Medulla oblongata (tissue), 1 donor: ENCODE measurements around the gene AMZ1.
A peak's percentile ranks its signal among the peaks of the same experiment; 100 is the strongest.
"Not testable (repeated sequence)": the region's sequence is repeated elsewhere in the genome, so short reads cannot be mapped to it uniquely, and the experiment has no call there.

Experiments used
- DNase-seq: peaks from one replicate; pipeline ENCODE4 v3.0.0-alpha.2; 2015; ENCODE audit errors: extremely low spot score

The AMZ1 gene

DNA sequence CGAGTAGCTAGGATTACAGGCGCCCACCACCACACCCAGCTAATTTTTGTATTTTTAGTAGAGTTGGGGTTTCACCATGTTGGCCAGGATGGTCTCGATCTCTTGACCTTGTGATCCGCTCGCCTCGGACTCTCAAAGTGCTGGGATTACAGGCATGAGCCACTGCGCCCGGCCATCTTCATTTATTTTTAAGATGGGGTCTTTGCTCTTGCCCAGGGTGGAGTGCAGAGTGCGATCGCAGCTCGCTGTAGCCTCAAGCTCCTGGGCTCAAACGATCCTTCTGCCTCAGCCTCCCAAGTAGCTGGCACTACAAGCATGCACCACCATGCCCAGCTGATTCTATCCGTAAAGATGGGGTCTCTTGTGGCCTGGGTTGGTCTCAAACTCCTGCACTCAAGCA, 39.2 kb downstream of the AMZ1 start:
- not testable (repeated sequence) for DNase-seq

- DNase-seq = no peak
These were observed 40.5 kb downstream of the AMZ1 start for GRCh38 chr7:2728316-2729030.

DNA sequence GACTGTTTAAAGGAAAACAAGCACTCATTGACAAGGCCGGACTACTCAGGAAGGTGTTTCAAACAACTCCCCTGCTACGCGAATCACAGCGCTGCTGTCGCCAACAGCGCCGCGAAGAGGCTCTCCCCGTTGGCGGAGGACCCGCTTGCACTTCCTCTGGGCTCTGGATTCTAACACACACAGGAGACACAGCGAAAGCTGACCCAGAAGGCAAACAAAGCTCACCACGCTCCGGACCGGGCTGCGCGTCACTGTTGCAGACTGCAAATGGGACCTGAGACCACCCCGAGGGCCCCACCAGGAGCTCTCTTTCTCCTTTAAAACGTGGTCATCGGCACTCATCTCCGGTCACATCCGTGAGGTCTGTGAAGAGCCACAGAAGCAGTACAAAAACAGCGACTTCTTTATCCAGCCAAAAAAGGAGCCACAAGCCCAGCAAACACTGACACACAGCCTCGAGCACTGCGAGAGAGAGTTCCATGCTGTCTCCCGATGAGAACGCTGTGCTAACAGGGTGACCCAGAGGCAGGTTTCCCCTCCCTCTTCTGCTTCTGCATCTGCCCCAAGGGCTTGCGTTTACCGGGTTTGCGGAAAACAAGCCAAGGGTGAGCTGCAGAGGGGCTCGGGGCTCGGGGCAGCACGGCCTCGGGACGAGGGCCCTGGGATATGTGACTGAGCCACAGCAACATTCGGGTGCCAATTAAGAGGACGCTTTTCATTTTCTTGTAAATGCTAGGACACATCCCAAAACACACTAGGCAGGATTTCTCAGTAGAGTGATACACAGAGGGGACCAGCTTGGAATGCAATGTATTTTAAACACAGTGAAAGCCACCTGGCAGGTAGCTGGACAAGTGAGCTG, 41.3 kb downstream of the AMZ1 start:
- peak; percentile 51 for DNase-seq

GRCh38 chr7:2729893-2730716, 42.1 kb downstream of the AMZ1 start:
- DNase-seq = peak; percentile 87

GRCh38 chr7:2730846-2731770, 43.1 kb downstream of the AMZ1 start:
- DNase-seq = no peak

DNA sequence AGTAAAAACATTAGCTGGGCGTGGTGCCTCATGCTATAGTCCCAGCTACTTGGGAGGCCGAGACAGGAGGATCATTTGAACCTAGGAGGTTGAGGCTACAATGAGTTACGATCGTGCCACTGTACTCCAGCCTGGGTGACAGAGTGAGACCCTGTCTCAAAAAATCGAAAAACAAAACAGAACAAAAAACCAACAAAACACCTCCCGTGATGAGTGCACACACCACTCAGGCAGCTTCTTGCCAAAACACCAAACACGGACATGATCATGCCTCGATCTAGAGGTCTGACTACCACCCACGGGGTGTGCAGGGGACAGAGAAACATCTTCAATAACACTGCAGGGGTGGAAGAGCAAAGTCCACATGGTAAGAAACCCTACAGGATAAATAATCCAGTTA, 44.4 kb downstream of the AMZ1 start:
- DNase-seq = no peak

DNA sequence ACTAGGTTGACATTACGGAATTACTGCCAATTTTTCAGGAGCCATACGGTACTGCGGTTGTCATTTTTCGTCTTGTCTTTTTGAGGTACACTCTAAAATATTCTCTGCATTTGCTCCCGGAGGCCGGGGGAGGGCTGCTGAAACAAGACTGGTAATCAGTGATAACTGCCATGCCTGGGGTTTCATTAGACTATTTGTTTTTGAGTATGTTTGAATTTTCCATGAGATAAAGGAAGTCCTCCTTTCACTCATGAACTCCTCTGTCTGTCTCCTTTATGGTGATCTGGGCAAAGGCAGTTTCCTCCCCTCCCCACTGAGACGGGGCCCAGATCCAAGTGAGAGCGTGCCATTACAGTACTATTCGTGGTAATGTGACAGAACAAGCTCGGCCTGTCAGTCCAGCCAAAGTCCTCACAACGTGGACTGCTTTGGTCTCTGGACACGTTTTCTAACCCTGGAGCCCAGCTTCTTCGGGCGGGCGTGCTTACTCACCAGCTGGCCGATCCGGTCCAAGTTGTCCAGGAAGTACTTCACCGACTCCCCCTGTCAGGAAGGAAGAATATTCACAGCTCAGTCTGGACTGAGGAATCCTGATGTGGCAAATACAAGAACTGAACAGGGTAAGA, 45.1 kb downstream of the AMZ1 start:
- peak; percentile 39 for DNase-seq

- DNase-seq = no peak
These were observed 46.2 kb downstream of the AMZ1 start for GRCh38 chr7:2734084-2734686.

- DNase-seq = peak; percentile 64
These were observed 47.0 kb downstream of the AMZ1 start for GRCh38 chr7:2734751-2735571.

- DNase-seq = no peak
These were observed 47.7 kb downstream of the AMZ1 start for GRCh38 chr7:2735744-2736143.

DNA sequence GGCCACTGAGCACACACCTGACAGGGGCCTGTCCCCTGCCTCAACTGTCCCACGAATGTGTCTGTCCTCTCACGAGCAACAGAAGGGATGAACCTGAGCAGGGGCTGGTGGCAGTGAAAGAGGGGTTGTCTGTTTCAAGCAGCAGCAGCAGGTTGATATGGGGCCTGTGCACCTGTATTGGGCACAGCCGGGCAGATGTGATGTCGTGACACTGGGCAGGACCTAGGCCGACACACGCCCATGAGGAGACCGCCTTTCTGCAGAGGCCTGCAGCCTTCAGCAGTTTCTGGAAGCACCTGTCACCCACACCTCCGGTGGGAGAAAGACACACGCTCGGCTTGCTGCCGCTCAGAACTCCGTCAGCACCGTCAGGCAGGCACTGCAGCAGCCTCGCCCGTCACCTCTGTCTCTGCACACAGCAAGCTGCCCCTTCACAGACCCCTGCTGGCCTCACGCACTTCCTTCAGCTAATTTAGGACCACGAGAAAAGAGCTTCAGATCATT, 48.5 kb downstream of the AMZ1 start:
- no peak for DNase-seq

GRCh38 chr7:2737005-2737743, 49.2 kb downstream of the AMZ1 start:
- not testable (repeated sequence) for DNase-seq

DNA sequence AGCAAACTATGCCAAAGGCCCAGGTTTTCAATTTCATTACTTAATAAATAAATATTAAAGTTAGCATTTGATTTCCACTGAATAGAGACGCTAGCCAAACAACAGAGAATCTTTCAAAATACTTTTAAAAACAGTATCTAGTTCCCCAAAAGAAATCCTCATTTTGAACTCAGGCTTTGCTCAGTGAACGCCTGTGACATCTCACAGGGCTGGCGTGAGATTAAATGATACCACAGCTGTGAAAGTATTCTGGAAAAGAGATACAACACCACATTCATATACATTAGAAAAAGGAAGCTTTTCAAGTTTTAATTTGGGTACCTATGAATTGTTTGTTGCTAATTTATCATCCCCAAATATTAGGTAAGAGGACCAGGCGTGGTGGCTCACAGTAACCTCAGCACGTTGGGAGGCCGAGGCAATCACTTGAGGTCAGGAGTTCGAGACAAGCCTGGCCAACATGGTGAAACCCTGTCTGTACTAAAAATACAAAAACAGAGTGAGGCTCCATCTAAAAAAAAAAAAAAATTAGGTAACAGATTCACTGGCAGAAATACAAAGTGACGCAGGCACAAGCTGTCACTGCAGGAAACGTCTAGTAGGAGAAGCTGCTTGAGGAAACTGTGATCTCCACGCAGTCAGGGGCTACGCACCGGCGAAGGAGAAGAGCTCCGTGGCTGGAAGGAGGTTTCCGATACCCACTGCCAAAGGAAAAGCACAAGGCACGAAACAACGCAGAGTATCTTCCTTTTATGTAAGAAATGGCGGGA, 50.0 kb downstream of the AMZ1 start:
- peak; percentile 63 for DNase-seq

- DNase-seq = no peak
These were observed 51.0 kb downstream of the AMZ1 start for GRCh38 chr7:2738766-2739549.

- DNase-seq = not testable (repeated sequence)
These were observed 55.7 kb downstream of the AMZ1 start for GRCh38 chr7:2743523-2744185.

DNA sequence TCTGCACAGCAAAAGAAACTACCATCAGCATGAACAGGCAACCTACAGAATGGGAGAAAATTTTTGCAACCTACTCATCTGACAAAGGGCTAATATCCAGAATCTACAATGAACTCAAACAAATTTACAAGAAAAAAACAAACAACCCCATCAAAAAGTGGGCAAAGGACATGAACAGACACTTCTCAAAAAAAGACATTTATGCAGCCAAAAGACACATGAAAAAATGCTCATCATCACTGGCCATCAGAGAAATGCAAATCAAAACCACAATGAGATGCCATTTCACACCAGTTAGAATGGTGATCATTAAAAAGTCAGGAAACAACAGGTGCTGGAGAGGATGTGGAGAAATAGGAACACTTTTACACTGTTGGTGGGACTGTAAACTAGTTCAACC, 60.7 kb downstream of the AMZ1 start:
- not testable (repeated sequence) for DNase-seq
